CD8-positive, alpha-beta memory T cell (primary cell): ENCODE data around the gene RGMA. TPM values are rescaled to one million over a fixed set of nuclear protein-coding genes. Genes with fewer than 3 reads are reported as not detected.
A peak's percentile ranks its signal among the peaks of the same experiment; 100 is the strongest.

Experiments used
- CTCF ChIA-PET: fragments of 350-600 bp; sonication (Branson Sonifier 250); formaldehyde crosslinking; loops from one replicate; lab custom pipeline; 2021; ENCODE audit warnings: antibody characterized with exemption; lab: Charles Lee
- POLR2A ChIA-PET: fragments of 350-600 bp; sonication (Branson Sonifier 250); formaldehyde crosslinking; loops from one replicate; lab custom pipeline; 2021; ENCODE audit warnings: antibody characterized with exemption; lab: Charles Lee
- DNase-seq, 5 donors: peaks; one replicate each; pipeline versions ENCODE4 v3.0.0 to v3.0.0-alpha.2; 2020 to 2022; ENCODE audit warnings: mixed read lengths in 1 of 5
- H3K27ac ChIP-seq: one replicate; pipeline ENCODE4 v1.7.0; 2013; ENCODE audit warnings: low read depth, mild to moderate bottlenecking, low read length, moderate library complexity
- H3K27me3 ChIP-seq: 2 replicates; pipeline ENCODE4 v1.7.0; 2013; ENCODE audit warnings: low read length, mild to moderate bottlenecking; ENCODE audit not compliant: insufficient read depth, poor library complexity, severe bottlenecking
- H3K36me3 ChIP-seq: 2 replicates; pipeline ENCODE4 v1.7.0; 2013; ENCODE audit warnings: mild to moderate bottlenecking, low read length, moderate library complexity; ENCODE audit not compliant: insufficient read depth
- H3K4me1 ChIP-seq: 2 replicates; pipeline ENCODE4 v1.7.0; 2013; ENCODE audit warnings: mild to moderate bottlenecking, low read length, moderate library complexity; ENCODE audit not compliant: insufficient read depth
- H3K4me3 ChIP-seq: 2 replicates; pipeline ENCODE4 v1.7.0; 2013; ENCODE audit warnings: mild to moderate bottlenecking, low read length
- H3K9me3 ChIP-seq: 2 replicates; pipeline ENCODE4 v1.7.0; 2013; ENCODE audit warnings: mild to moderate bottlenecking, low read length
- H3K27ac Mint-ChIP-seq, 8 donors: one replicate each; pipeline ENCODE4 v1.8.0; 2020 to 2021; ENCODE audit warnings: mixed read lengths in 8 of 8, mild to moderate bottlenecking in 6 of 8, inconsistent platforms in 3 of 8, moderate library complexity in 3 of 8
- H3K27me3 Mint-ChIP-seq, 2 donors: one replicate each; pipeline ENCODE4 v1.8.0; 2020 to 2021; ENCODE audit warnings: mixed read lengths in 2 of 2, mild to moderate bottlenecking in 1 of 2, moderate library complexity in 1 of 2
- H3K36me3 Mint-ChIP-seq, 3 donors: one replicate each; pipeline ENCODE4 v1.8.0; 2020 to 2021; ENCODE audit warnings: mixed read lengths in 3 of 3, inconsistent platforms in 1 of 3, mild to moderate bottlenecking in 1 of 3
- H3K4me1 Mint-ChIP-seq, 3 donors: one replicate each; pipeline ENCODE4 v1.8.0; 2020 to 2021; ENCODE audit warnings: mixed read lengths in 3 of 3, inconsistent platforms in 1 of 3, mild to moderate bottlenecking in 1 of 3
- H3K4me3 Mint-ChIP-seq, 7 donors: one replicate each; pipeline ENCODE4 v1.8.0; 2020 to 2021; ENCODE audit warnings: mixed read lengths in 7 of 7, mild to moderate bottlenecking in 6 of 7, moderate library complexity in 4 of 7, inconsistent platforms in 2 of 7
- H3K9me3 Mint-ChIP-seq, 5 donors: one replicate each; pipeline ENCODE4 v1.8.0; 2020 to 2022; ENCODE audit warnings: mixed read lengths in 5 of 5, mild to moderate bottlenecking in 3 of 5, moderate library complexity in 2 of 5, inconsistent platforms in 1 of 5
- polyA plus RNA-seq: library from polyadenylated mRNA; unstranded; fragments of 300-500 nt; fragmentation: Illumina TruSeq; gene quantifications from one replicate; pipeline ENCODE4 v1.2.3, GENCODE V29; 2021
- total RNA-seq, 2 experiments: library from RNA; stranded (reverse); gene quantifications; one replicate each; pipeline ENCODE4 v1.2.3, GENCODE V29; 2021

The RGMA gene
- total and polyA plus RNA-seq, 3 experiments from 2014 or later: 0.20 TPM; not detected in 1

- Histone ChIP-seq H3K9me3 (no peaks in the 10 kb centered on the region), H3K4me1 (no peaks in the 10 kb centered on the region), H3K27me3 (no peaks in the 10 kb centered on the region), H3K36me3 (peaks cover 86% of the 10 kb centered on the region), H3K4me3 (no peak overlapping the region), H3K27ac (no peak overlapping the region)
- Mint-ChIP-seq H3K4me3 (no peak overlapping the region), H3K9me3 (no peaks in the 10 kb centered on the region), H3K36me3 (peaks cover 19 to 93% (median 31%) of the 10 kb centered on the region in 3 donors), H3K27ac (peak overlapping the region in 6 of 8 donors; percentile 3 to 74 (median 62)), H3K27me3 (no peaks in the 10 kb centered on the region), H3K4me1 (peaks cover 4 to 15% (median 6%) of the 10 kb centered on the region in 3 donors)
- POLR2A ChIA-PET: no interaction called here
- no peak for DNase-seq
- CTCF ChIA-PET: no interaction called here
These were observed 81.0 kb downstream of the RGMA start for GRCh38 chr15:93007994-93008393.

DNA sequence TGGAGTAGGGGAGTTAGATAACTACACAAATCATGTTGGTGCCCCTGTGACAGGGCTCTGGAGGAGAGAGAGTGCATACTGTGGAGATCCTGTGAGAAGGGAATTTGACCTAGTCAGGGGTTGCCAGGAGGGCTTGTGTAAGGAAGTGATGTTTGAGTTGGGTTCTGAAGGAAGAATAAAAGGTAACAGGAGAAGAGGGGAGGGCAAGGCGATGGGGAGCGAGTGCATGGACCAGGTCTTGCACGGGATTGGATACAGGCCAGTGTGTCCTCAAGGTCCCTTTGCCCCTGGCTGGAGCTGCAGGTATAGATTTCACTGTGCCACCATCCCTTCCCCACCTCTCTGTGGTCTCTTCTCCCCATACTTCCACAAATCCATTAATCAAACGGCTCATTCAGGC, 83.9 kb downstream of the RGMA start:
- no peaks in the 10 kb centered on the region for H3K9me3 Mint-ChIP-seq
- Histone ChIP-seq H3K27ac (no peak overlapping the region), H3K36me3 (peaks cover 84% of the 10 kb centered on the region), H3K4me1 (no peaks in the 10 kb centered on the region), H3K9me3 (no peaks in the 10 kb centered on the region), H3K27me3 (no peaks in the 10 kb centered on the region), H3K4me3 (no peak overlapping the region)
- peaks cover 11 to 93% (median 33%) of the 10 kb centered on the region in 3 donors for H3K36me3 Mint-ChIP-seq
- ChIA-PET CTCF (no interaction called here), POLR2A (no interaction called here)
- no peak overlapping the region for H3K4me3 Mint-ChIP-seq
- H3K27me3 Mint-ChIP-seq: peaks cover 0 to 2% of the 10 kb centered on the region in 2 donors
- peak overlapping the region in 4 of 8 donors; percentile 0 to 82 (median 64) for H3K27ac Mint-ChIP-seq
- peaks cover 4 to 10% (median 6%) of the 10 kb centered on the region in 3 donors for H3K4me1 Mint-ChIP-seq
- DNase-seq: no peak

- ChIA-PET POLR2A (interaction anchor here (0.5 kb wide), 1 partner anchor 158 kb away, joined by 5 read pairs; no protein-coding TSS in a partner anchor), CTCF (no interaction called here)
- no peak overlapping the region for H3K4me3 Mint-ChIP-seq
These were observed 87.1 kb downstream of the RGMA start for GRCh38 chr15:93001881-93002280.

GRCh38 chr15:93001156-93001555, 87.9 kb downstream of the RGMA start:
- POLR2A ChIA-PET: interaction anchor here (0.5 to 0.6 kb wide), 2 partner anchors 16 to 157 kb away, joined by 3 to 5 read pairs; no protein-coding TSS in a partner anchor
- Histone ChIP-seq H3K27ac (no peak overlapping the region), H3K4me3 (no peak overlapping the region), H3K36me3 (peaks cover 83% of the 10 kb centered on the region), H3K27me3 (no peaks in the 10 kb centered on the region), H3K4me1 (no peaks in the 10 kb centered on the region), H3K9me3 (no peaks in the 10 kb centered on the region)
- no peak for DNase-seq
- Mint-ChIP-seq H3K27ac (peak overlapping the region in 1 of 8 donors; percentile 38), H3K4me1 (peaks cover 4 to 7% (median 6%) of the 10 kb centered on the region in 3 donors), H3K4me3 (no peak overlapping the region), H3K36me3 (peaks cover 11 to 93% (median 42%) of the 10 kb centered on the region in 3 donors), H3K9me3 (no peaks in the 10 kb centered on the region), H3K27me3 (peaks cover 0 to 2% of the 10 kb centered on the region in 2 donors)
- CTCF ChIA-PET: no interaction called here

More at GRCh38 chr15:93001881-93002280, 87.1 kb downstream of the RGMA start:
- Mint-ChIP-seq H3K4me1 (peaks cover 4 to 10% (median 9%) of the 10 kb centered on the region in 3 donors), H3K27ac (peak overlapping the region in 3 of 8 donors; percentile 35 to 77 (median 59)), H3K9me3 (no peaks in the 10 kb centered on the region), H3K27me3 (peaks cover 0 to 2% of the 10 kb centered on the region in 2 donors), H3K36me3 (peaks cover 11 to 94% (median 38%) of the 10 kb centered on the region in 3 donors)
- no peaks in the 10 kb centered on the region for H3K4me1 ChIP-seq
- H3K9me3 ChIP-seq: no peaks in the 10 kb centered on the region
- no peak for DNase-seq
- no peak overlapping the region for H3K4me3 ChIP-seq
- peaks cover 84% of the 10 kb centered on the region for H3K36me3 ChIP-seq
- H3K27ac ChIP-seq: no peak overlapping the region
- H3K27me3 ChIP-seq: no peaks in the 10 kb centered on the region

DNA sequence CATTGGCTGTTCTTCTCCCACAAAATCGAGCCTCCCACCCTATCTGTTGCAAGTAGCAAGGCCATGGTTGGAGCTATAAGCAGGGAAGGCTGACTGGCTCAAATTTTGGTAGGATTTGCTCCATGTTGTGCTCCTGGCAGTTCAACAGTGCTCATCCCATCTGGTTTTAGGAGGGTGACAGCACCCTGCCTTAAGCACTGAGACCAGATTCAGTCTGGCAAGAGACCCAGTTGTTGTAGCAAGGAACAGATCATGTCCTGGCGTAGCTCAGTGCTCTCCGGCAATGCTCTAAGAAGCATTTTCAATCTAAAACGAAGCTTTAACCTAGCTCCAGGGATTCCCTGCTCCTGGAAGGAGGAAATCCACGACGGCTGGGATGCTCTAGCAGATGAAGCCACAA, 91.2 kb downstream of the RGMA start:
- no peak for DNase-seq
- Mint-ChIP-seq H3K9me3 (no peaks in the 10 kb centered on the region), H3K27me3 (peaks cover 0 to 2% of the 10 kb centered on the region in 2 donors), H3K27ac (no peak overlapping the region), H3K36me3 (peaks cover 7 to 91% (median 40%) of the 10 kb centered on the region in 3 donors), H3K4me1 (peaks cover 5 to 13% (median 8%) of the 10 kb centered on the region in 3 donors), H3K4me3 (no peak overlapping the region)
- Histone ChIP-seq H3K4me3 (no peak overlapping the region), H3K4me1 (no peaks in the 10 kb centered on the region), H3K27me3 (no peaks in the 10 kb centered on the region), H3K36me3 (peaks cover 83% of the 10 kb centered on the region), H3K27ac (no peak overlapping the region), H3K9me3 (no peaks in the 10 kb centered on the region)
- ChIA-PET POLR2A (no interaction called here), CTCF (no interaction called here)

DNA sequence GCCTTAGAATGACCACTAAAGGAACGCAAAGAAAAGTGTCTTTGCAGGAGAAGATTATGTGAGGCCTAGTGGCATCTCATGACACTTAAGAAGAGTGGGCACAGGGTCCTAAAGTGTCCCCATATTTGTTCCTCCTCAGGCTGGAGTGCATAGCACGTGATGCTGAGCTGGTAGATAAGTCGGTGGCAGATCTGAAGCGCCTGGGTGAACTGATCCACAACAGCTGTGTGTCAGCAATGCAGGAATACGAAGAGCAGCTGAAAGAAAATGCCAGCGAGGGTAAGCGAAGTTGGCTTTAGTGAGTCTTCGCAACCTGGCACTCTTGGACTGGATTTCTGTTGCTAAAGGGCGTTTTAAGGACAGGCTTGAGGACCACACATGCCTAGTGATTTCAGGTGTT, 96.3 kb downstream of the RGMA start:
- Histone ChIP-seq H3K36me3 (peaks cover 86% of the 10 kb centered on the region), H3K27me3 (no peaks in the 10 kb centered on the region), H3K4me1 (no peaks in the 10 kb centered on the region), H3K4me3 (no peak overlapping the region), H3K27ac (no peak overlapping the region), H3K9me3 (no peaks in the 10 kb centered on the region)
- DNase-seq: no peak
- H3K9me3 Mint-ChIP-seq: no peaks in the 10 kb centered on the region
- peak overlapping the region in 5 of 8 donors; percentile 18 to 69 (median 40) for H3K27ac Mint-ChIP-seq
- CTCF ChIA-PET: no interaction called here
- peaks cover 10 to 91% (median 42%) of the 10 kb centered on the region in 3 donors for H3K36me3 Mint-ChIP-seq
- H3K27me3 Mint-ChIP-seq: no peaks in the 10 kb centered on the region
- no peak overlapping the region for H3K4me3 Mint-ChIP-seq
- POLR2A ChIA-PET: no interaction called here
- H3K4me1 Mint-ChIP-seq: peaks cover 24 to 30% (median 24%) of the 10 kb centered on the region in 3 donors

GRCh38 chr15:92990031-92990430, 99.0 kb downstream of the RGMA start:
- Histone ChIP-seq H3K36me3 (peaks cover 72% of the 10 kb centered on the region), H3K9me3 (no peaks in the 10 kb centered on the region), H3K4me1 (no peaks in the 10 kb centered on the region), H3K4me3 (no peak overlapping the region), H3K27ac (no peak overlapping the region), H3K27me3 (no peaks in the 10 kb centered on the region)
- Mint-ChIP-seq H3K27ac (peak overlapping the region in 5 of 8 donors; percentile 5 to 79 (median 52)), H3K27me3 (no peaks in the 10 kb centered on the region), H3K9me3 (no peaks in the 10 kb centered on the region), H3K4me3 (no peak overlapping the region), H3K4me1 (peaks cover 22 to 33% (median 28%) of the 10 kb centered on the region in 3 donors), H3K36me3 (peaks cover 6 to 90% (median 33%) of the 10 kb centered on the region in 3 donors)
- ChIA-PET POLR2A (interaction anchor here (0.5 to 0.6 kb wide), 2 partner anchors 21 to 29 kb away, joined by 3 read pairs; no protein-coding TSS in a partner anchor), CTCF (no interaction called here)
- DNase-seq: no peak

DNA sequence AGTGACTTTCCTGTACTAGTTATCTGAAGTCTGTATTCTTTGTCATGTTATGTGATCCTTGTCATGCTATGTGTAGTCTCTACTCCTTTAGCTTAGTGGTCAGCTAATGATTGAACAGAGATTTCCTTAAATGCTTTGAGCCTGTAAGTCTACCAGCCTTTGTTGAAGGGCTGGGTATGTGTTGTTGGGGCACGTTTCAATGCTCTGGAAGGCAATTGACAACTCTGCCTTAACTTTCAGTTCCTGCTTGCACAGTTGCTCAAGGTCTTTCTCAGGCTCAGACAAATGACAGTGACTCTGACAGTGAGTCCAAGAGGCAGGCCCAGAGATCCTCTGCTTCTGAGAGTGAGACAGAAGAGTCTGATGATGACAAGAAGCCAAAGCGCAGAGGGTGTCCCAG, 99.5 kb downstream of the RGMA start:
- no peak overlapping the region for H3K27ac ChIP-seq
- ChIA-PET POLR2A (interaction anchor here (0.6 kb wide), 1 partner anchor 28 kb away, joined by 3 read pairs; no protein-coding TSS in a partner anchor), CTCF (interaction anchor here (1.7 kb wide), 1 partner anchor 41 kb away, joined by 4 read pairs; no protein-coding TSS in a partner anchor)
- H3K36me3 ChIP-seq: peaks cover 69% of the 10 kb centered on the region
- no peaks in the 10 kb centered on the region for H3K27me3 ChIP-seq
- Mint-ChIP-seq H3K4me1 (peaks cover 20 to 29% (median 24%) of the 10 kb centered on the region in 3 donors), H3K27me3 (no peaks in the 10 kb centered on the region), H3K36me3 (peaks cover 6 to 91% (median 30%) of the 10 kb centered on the region in 3 donors), H3K9me3 (no peaks in the 10 kb centered on the region), H3K4me3 (no peak overlapping the region), H3K27ac (peak overlapping the region in 2 of 8 donors; percentile 19 to 66)
- DNase-seq: no peak
- no peaks in the 10 kb centered on the region for H3K4me1 ChIP-seq
- H3K9me3 ChIP-seq: no peaks in the 10 kb centered on the region
- H3K4me3 ChIP-seq: no peak overlapping the region
